Nephron progenitor cell (in vitro differentiated cells): ENCODE results near the gene ZBTB7C.
A peak's percentile ranks its signal among the peaks of the same experiment; 100 is the strongest.

Experiments used
- DNase-seq: peaks from one replicate; pipeline ENCODE4 v3.0.0; 2021
- H3K27ac Mint-ChIP-seq: 2 replicates; pipeline ENCODE4 v1.8.0; 2021; ENCODE audit warnings: mild to moderate bottlenecking, moderate library complexity, mixed read lengths
- H3K27me3 Mint-ChIP-seq: 2 replicates; pipeline ENCODE4 v1.8.0; 2021; ENCODE audit warnings: mild to moderate bottlenecking, low read depth, mixed read lengths; ENCODE audit not compliant: poor library complexity
- H3K36me3 Mint-ChIP-seq: 2 replicates; pipeline ENCODE4 v1.8.0; 2021; ENCODE audit warnings: low read depth, mixed read lengths
- H3K4me1 Mint-ChIP-seq: 2 replicates; pipeline ENCODE4 v1.8.0; 2021; ENCODE audit warnings: mixed read lengths
- H3K4me3 Mint-ChIP-seq: 2 replicates; pipeline ENCODE4 v1.8.0; 2021; ENCODE audit warnings: mild to moderate bottlenecking, moderate library complexity, mixed read lengths
- H3K9me3 Mint-ChIP-seq: 2 replicates; pipeline ENCODE4 v1.8.0; 2021; ENCODE audit warnings: mild to moderate bottlenecking, moderate library complexity, mixed read lengths
- CTCF ChIP-seq: fragments of 200-600 bp; sonication (generic); IDR thresholded peaks from 2 replicates; pipeline ENCODE4 v1.5.0; 2021; ENCODE audit warnings: antibody characterized with exemption

Gene ZBTB7C

GRCh38 chr18:48354746-48355260, 54.4 kb downstream of the ZBTB7C start:
- Mint-ChIP-seq H3K36me3 (no peaks in the 10 kb centered on the region), H3K9me3 (peaks cover 8% of the 10 kb centered on the region), H3K4me1 (peaks cover 45% of the 10 kb centered on the region), H3K27ac (no peak overlapping the region), H3K4me3 (no peak overlapping the region), H3K27me3 (peaks cover 11% of the 10 kb centered on the region)
- no peak for TF ChIP-seq CTCF
- DNase-seq = no peak

GRCh38 chr18:48352051-48352755, 57.0 kb downstream of the ZBTB7C start:
- Mint-ChIP-seq H3K27ac (no peak overlapping the region), H3K4me3 (no peak overlapping the region), H3K36me3 (no peaks in the 10 kb centered on the region), H3K4me1 (peaks cover 38% of the 10 kb centered on the region), H3K9me3 (peaks cover 2% of the 10 kb centered on the region), H3K27me3 (peaks cover 16% of the 10 kb centered on the region)
- DNase-seq = no peak
- TF ChIP-seq CTCF = no peak

GRCh38 chr18:48351216-48352050, 57.8 kb downstream of the ZBTB7C start:
- H3K36me3 Mint-ChIP-seq = no peaks in the 10 kb centered on the region
- H3K27ac Mint-ChIP-seq = no peak overlapping the region
- H3K4me1 Mint-ChIP-seq = peaks cover 31% of the 10 kb centered on the region
- no peak overlapping the region for H3K4me3 Mint-ChIP-seq
- no peak for TF ChIP-seq CTCF
- peaks cover 16% of the 10 kb centered on the region for H3K27me3 Mint-ChIP-seq
- H3K9me3 Mint-ChIP-seq = no peaks in the 10 kb centered on the region
- no peak for DNase-seq

GRCh38 chr18:48348739-48349138, 60.4 kb downstream of the ZBTB7C start:
- Mint-ChIP-seq H3K27me3 (peaks cover 20% of the 10 kb centered on the region), H3K27ac (no peak overlapping the region)
- no peak for TF ChIP-seq CTCF

GRCh38 chr18:48347756-48348326, 61.3 kb downstream of the ZBTB7C start:
- Mint-ChIP-seq H3K4me1 (peaks cover 19% of the 10 kb centered on the region), H3K27ac (no peak overlapping the region), H3K9me3 (no peaks in the 10 kb centered on the region), H3K36me3 (no peaks in the 10 kb centered on the region), H3K4me3 (no peak overlapping the region), H3K27me3 (peaks cover 20% of the 10 kb centered on the region)
- TF ChIP-seq CTCF = no peak
- DNase-seq = no peak

More at GRCh38 chr18:48348739-48349138, 60.4 kb downstream of the ZBTB7C start:
- no peaks in the 10 kb centered on the region for H3K9me3 Mint-ChIP-seq
- DNase-seq = peak; percentile 18
- H3K4me1 Mint-ChIP-seq = peaks cover 15% of the 10 kb centered on the region
- no peak overlapping the region for H3K4me3 Mint-ChIP-seq
- no peaks in the 10 kb centered on the region for H3K36me3 Mint-ChIP-seq
